M059J (cell line): ENCODE data around the gene PARP9. TPM values are rescaled to one million over a fixed set of nuclear protein-coding genes. Genes with fewer than 3 reads are reported as not detected.
"Not testable (repeated sequence)": the region's sequence is repeated elsewhere in the genome, so short reads cannot be mapped to it uniquely, and the experiment has no call there.

Experiments used
- DNase-seq: peaks from one replicate; pipeline ENCODE4 v3.0.0-alpha.2; 2012; ENCODE audit warnings: low read depth
- total RNA-seq: library from RNA; depleted of rRNA; stranded (reverse); fragments of >200 nt; shearing (Covaris generic); gene quantifications from 2 replicates; pipeline ENCODE4 v1.2.3, GENCODE V29; 2014

PARP9 gene
- total RNA-seq, 1 experiment from 2014 or later: 192 TPM

DNA sequence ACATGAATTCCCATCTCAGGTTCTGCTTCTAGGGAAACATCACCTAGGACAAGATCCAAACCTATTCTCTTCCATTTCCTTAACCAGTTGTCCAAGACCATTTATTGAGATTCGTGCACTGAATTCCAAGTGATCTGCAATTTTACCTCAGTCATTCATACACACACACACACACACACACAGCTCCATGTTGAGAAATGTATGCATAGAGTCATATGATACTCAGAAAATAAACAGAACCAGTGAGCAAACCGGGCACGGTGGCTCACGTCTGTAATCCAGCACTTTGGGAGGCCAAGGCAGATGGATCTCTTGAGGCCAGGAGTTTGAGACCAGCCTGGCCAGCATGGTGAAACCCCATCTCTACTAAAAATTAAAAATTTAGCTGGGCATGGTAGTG is 43.2 kb downstream of the PARP9 start:
- DNase-seq: no peak

DNA sequence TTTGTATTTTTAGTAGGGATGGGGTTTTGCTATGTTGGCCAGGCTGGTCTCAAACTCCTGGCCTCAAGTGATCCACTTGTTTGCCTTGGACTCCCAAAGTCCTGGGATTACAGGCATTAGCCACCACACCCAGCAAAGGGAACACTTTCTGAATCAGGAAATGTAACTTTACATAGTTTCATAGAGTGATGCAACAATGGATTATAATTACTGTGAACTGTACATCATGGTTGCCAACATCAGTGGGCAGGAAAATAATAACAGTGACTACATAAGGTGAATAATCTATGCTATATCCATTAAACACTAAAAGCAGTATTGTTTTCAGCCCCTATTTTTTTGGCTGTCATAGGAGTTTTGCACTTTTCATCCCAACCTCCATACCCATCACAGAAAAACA is 44.4 kb downstream of the PARP9 start:
- DNase-seq: no peak

DNA sequence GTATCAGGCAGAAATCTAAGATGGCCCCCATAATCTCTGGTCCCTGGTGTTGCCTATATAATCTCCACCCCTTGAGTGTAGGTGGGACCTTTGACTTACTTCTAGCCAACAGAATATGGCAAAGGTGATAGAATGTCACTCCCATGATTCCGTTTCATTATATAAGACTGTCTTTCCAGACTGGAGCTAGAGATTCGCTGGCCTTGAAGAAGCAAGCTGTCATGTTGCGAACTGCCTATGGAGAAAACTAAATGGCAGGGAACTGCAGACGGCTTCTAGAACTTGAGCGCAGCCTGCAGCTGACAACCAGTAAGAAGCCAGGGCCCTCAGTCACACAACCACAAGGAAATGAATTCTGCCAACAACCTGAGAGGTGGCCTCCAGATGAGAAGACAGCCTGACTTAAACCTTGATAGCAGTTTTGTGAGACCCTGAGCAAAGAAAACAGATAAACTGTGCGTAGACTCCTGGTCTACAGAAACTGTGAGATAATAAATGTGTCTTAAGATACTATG is 47.2 kb downstream of the PARP9 start:
- no peak for DNase-seq

DNA sequence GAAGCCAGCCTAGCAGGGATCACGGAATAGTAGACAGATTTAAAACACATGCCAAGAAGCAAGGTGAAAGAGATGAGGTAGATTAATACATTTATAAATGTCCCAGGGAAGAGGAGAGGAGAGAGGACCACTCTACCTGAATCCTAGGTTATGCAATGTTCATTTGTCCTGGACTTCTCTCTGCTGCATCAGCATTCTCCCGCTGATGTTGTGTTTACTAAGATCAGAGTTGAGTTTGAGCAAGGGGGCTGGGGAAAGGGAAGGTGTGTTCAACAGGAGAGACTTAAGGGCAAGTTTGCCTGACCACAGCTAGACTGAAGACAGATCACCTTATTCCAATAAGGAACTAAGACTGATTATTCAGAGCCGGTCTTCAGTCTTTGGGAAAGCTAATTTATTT is 48.2 kb downstream of the PARP9 start:
- DNase-seq: no peak

DNA sequence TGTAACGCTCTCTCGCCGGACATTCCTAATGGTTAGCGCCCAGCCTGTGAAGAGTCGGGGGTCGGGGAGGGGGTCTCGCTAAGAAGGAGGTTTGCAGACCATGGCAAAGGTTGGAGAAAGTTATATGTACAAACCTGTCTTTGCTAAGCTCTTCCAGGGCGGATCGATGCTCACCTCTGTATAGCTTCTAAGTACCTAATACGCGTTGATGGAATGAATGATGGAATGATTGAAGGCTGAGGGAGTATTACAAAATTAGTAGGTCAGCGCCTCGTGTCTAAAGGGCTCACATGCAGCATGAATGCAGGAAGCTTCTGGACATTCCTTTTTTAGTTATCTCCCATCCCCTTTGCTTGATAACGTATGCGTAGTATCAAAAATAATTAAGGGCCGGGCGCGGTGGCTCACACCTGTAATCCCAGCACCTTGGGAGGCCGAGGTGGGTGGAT is 49.1 kb downstream of the PARP9 start:
- DNase-seq: no peak

DNA sequence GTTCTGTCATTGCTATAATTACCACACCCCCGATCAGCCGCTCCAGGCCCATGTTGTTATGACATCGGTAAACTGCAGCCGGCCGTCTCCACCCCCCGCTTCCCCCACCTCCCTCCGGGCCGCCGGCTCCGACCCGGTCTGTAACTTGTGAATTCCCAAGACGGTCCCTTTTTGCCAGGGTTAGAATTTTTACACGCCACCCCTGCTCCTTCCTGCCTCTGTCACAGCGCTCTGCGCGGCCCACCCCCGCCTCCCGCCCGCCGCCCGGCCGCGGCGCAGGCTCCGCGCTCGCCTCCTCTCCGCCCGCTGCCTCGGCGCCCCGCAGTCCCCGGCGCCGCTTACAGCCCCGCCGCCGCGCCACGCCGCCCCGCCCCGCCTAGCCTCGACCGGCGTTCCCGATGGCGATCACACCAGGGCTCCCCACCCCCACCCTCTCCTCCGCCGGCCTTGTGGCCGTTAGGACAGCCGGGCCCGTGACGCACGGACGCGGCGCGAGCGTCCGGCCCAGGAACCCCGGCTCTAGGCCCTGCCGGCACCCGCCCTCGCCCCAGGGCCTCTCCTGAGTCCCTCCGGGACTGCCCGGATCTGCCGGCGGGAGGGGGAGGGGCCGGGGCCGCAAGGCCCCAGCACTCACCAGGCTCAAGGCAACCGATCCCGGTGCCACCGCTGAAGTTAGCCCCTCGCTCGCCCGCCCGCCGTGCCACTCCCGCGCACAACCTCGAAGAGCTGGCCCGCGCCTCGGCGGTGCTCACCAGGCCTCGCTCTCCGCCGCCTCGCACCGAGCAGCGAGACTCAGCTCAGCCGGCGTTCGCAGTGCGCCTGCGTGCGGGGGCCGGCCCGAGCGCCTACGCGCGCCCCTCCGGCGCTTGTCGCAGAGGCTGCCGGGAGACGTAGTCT is 49.7 kb downstream of the PARP9 start, which contains the start of gene KPNA1:
Gene KPNA1 (minus strand): TSS at position 817 of the 897 bp plus-strand sequence. CDS start 18,374 bp downstream, outside the sequence.
- DNase-seq: peak; percentile 92

DNA sequence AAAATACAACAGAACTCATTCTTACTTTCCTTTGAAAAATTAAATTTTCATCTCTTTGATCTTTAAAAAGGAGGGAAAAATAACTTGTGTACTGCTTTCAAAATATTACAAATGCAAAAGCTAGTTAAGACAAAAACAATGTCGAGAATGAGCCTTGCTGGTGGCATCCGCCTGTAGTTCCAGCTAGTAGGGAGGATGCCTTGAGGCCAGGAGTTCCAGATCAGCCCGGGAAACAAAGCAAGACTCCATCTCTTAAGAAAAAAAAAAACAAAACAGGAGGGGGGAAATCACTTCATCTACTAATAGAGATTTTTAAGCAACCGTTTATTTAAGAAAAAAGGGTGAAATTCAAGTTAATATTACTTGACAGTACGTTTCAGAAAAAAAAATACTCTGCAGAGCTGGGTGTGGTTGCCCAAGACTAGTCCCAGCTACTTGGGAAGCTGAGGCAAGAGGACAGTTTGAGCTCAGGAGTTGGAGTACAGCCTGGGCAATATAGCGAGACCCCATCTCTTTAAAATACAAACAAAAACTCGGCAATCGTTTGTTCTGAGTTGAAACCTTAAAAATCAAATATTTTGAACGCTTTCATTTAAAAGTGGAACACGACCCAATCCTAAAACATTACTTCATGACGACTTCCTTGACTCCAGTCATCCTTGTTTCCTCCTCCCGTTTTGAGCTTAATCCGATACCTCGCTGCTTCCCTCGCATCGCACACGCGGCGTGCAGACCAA is 50.5 kb downstream of the PARP9 start:
- DNase-seq: no peak

DNA sequence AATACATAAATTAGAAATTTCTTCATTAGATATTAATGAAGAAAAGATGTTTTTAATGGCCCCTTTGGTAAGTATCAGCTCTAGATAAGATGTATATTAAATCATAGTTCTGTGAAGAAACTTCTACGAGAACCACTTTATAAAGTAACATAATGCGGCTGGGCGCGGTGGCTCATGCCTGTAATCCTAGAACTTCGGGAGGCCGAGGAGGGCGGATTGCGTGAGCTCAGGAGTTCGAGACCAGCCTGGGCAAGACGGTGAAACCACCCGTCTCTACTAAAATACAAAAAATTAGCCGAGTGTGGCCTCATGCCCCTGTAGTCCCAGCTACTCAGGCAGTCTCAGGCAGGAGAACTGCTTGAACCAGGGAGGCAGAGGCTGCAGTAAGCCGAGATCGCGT is 51.8 kb downstream of the PARP9 start:
- no peak for DNase-seq

DNA sequence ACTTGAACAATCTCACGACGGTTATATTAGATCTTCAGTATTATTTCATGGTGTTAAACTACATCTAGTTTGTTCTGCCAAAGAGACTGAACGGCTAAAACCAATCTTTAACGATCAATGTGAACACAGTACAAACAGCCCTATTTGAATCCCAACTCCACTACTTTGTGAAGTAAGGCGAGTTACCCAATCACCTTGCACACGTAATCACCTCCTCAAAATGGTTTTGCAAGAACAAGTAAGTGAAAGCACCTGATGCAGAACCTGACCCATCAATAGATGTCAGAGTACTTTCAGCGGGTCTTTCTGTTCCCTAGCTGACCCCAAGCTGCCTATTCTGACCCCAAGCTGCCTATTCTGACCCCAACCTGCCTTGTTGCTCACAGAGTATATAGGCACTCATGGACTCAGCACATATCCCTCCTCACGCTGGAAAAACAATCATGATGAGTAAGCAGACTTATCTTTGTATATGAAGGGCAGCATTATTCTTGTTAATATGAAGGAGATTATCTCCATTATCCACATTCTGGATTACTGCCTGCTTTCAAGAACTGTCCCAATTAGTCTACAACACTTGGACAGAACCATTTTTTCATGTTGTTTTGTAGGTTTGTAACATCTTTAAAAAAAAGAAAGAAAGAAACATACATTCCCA is 53.1 kb downstream of the PARP9 start:
- no peak for DNase-seq

DNA sequence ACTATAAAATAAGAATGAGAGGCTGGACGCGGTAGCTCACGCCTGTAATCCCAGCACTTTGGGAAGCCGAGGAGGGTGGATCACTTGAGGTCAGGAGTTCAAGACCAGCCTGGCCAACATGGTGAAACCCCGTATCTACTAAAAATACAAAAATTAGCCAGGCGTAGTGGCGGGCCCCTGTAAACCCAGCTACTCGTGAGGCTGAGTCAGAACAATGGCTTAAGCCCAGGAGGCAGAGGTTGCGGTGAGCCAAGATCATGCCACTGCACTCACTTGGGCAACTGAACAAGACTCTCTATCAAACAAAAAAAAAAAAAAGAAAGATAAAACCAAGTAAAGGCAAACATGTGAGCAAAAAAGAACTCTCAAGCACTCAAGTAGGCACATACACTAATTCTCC is 55.2 kb downstream of the PARP9 start:
- DNase-seq: peak; percentile 95

DNA sequence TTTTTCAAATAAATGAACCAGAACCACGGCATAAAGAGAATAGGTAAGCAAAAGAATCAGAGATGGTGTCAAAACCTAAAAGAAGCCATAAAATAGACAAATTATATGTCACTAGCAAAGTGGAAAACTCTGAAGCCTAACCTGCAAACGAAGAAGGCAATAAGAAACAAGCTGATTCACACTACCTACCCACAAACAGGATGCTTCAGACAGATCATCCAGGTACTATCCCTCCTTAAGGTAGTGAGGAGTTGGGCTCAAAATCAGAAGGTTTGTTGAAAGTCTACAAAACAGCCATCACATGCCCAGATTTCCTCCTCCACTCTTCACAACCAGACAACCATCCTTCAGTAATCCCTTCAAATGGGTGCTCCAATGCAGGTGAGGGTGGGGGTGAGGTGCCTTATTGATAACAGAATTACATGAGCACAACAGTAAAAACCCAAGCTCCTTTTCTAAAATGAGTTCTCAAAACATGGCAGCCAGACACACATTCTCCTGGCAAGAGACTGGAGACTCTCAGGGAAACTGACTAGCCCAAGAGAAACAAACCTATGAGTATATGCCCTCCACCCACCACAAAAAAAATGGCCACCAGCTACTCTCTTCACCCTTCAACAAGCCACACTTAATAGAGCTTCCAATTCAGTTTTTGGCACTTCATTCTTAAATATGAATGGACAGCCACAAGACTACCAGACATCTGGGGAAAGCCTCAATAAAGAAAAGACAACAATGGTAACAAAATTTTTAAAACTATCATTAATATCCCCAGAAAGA is 55.8 kb downstream of the PARP9 start:
- DNase-seq: peak; percentile 42

DNA sequence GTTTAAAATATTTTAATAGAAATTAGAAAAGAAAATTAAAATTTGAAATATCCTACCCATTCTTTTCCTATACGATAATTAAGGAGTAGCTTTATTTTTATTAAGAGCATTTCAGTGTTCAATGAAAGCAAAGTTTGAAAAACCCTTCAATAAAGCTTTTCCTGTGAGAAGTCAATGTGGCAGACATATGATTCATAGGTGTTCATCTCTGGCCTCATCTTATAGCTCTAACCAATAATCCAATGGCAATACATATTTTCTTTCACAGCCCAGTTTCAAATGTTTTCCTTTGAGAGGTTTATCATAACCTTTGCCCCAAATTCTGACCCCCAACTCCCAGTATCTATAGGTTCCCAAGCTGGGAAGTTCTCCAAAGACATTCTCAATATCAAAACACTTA is 57.6 kb downstream of the PARP9 start:
- DNase-seq: no peak

DNA sequence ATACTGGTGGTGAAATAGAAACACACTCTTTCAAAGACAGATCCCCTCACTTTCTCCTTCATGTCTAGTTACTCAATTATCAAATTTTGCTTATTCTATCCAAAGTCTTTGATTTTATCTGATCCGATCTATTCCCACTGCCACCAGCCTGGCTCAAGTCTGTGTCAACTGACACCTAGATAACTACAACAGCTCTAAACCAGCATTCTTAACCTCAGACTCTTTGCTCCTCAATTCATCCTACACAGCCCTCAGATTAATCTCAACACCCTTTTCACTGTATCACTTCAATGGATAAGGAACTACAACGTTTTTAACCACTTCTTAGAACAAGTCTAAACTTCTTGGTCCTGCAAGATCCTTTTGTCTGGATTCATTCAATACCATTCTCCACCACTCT is 58.4 kb downstream of the PARP9 start:
- DNase-seq: no peak

DNA sequence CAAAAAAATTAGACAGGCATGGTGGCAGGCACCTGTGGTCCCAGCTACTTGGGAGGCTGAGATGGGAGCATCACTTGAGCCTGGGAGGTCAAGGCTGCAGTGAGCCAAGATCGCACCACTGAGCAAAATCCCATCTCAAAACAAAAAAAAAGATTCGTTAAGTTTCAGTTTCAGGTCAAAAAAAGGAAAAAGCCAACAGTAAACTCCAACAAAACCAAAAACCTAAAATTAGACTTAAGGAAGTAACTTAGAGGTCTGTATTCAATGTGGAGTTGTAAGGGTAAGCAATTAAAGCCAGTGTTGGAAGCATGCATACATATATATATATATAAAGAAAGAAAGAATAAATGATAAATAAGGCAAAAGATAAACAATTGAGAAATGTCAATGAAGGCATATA is 61.2 kb downstream of the PARP9 start:
- no peak for DNase-seq

DNA sequence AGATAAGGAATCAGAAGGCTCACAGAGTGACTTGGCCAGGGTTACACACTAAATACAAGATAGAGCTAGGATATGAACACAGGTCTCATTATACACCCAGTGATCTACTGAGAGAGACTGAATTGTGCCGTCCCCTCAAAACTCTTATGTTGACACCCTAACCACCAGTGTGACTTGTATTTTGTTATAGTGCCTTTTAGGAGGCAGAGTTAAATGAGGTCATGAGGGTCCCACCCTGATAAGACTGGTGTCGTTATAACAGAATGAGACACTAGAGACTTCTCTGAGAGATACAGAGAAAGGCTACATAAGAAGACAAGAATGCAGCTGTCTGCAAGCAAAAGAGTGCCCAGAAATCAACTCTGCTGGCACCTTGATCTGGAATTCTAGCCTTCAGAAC is 62.0 kb downstream of the PARP9 start:
- DNase-seq: no peak

DNA sequence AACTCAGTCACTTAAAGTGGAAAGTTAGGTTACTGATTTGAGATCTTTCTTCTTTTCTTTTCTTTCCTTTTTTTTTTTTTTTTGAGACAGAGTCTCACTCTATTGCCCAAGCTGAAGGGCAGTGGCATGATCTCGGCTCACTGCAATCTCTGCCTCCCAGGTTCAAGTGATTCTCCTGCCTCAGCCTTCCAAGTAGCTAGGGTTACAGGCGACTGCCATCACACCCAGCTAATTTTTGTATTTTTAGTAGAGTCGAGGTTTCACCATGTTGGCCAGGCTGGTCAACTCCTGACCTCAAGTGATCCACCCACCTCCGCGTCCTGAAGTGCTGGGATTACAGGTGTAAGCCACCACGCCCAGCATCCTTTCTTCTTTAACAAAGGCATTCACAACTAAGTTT is 63.1 kb downstream of the PARP9 start:
- DNase-seq: not testable (repeated sequence)

DNA sequence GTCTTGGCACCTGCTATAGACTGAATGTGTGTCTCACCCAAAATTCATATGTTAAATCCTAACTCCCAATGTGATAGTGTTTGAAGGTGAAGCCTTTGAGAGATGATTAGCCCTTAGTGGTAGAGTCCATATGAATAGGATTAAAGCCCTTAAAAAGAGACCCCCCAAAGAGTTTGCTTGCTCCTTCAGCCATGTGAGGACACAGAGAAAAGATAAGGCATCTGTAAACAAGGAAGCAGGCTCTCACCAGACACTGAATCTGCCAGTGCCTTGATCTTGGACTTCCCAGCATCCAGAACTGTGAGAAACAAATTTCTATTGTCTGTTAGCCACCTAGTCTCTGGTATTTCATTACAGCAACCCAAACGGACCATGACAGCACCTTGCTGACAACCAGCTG is 65.9 kb downstream of the PARP9 start:
- DNase-seq: peak; percentile 20

DNA sequence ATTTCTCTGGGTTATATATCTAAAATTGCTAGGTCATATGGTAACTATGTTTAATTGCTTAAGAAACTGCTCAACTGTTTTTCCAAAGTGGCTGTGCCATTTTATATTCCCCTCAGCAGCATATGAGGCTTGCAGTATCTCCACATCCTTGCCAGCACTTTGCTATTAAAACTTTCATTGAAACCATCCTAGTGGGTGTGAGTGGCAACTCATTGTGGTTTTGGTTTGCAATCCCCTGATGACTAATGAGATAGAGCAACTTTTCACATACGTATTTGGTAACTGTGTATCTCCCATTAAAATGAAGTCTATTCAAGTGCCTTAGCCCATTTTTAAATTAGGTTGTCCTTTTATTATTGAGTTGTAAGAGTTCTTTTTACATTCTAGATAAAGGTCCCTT is 66.7 kb downstream of the PARP9 start:
- DNase-seq: peak; percentile 96

DNA sequence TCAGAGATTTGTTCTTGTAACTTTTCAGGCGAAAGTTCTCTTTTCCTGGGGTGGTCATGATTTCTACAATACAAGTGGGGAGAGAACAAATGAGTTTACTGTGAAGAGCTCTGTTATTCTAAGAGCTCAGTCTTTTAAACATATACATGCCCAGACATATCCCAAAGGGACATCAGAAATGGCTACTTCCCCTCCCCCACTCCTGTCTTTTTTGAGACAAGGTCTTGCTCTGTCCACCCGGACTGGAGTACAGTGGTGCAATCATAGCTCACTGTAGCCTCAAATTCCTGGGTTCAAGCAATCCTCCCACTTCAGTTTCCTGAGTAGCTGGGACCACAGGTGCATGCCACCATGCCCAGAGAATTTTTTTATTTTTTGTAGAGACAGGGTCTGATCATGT is 67.6 kb downstream of the PARP9 start:
- no peak for DNase-seq

DNA sequence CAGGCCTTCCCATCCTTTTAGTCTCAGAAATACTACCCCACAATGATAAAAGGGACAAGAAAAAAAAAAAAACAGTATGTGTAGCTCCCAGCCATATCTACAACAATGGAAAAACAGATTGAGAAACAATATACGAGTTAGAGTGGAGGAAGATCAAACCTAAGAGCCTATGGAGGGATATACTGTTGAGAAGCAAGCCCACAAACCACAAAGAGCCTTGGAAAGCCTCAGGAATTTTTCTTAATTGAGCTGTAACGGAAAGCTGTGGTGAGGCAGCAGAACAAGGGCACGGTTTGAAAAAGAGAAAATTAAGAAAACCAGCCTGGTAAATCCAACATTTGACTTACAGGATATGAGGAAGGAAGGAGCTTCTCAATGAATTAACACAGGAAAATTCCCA is 70.8 kb downstream of the PARP9 start:
- DNase-seq: peak; percentile 87

DNA sequence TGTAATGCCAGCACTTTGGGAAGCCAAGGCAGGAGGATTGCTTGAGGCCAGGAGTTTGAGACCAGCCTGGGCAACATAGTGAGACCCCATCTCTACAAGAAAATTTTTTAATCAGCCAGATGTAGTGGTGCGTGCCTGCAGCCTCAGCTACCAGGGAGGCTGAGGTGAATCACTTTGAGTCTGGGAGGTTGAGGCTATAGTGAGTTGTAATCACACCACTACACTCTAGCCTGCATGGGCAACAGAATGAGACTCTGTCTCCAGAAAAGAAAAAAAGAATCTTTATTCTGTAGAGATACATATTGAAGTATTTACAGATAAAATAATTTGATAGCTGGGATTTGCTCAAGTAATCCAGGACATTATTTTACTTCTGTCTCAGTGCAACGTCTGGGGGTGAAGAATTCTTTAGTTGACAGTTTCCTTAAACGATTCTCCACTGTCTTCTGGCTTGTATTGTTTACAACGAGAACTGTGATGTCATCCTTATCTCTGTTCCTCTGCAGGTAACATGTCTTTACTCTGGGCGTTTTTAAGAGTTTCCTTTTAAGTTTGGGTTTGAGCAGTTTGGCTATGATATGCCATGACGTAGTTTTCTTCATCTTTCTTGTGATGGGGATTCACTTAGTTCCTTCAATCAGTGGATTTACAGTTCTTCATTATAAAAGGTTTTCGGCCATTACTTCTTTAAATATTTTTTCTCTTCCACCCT is 75.7 kb downstream of the PARP9 start:
- DNase-seq: no peak
